ENCODE data around the gene HEMGN. TPM values are rescaled to one million over a fixed set of nuclear protein-coding genes. Genes with fewer than 3 reads are reported as not detected.

HEMGN gene
- total and polyA plus RNA-seq, 2 experiments from 2014 or later = not detected

DNA sequence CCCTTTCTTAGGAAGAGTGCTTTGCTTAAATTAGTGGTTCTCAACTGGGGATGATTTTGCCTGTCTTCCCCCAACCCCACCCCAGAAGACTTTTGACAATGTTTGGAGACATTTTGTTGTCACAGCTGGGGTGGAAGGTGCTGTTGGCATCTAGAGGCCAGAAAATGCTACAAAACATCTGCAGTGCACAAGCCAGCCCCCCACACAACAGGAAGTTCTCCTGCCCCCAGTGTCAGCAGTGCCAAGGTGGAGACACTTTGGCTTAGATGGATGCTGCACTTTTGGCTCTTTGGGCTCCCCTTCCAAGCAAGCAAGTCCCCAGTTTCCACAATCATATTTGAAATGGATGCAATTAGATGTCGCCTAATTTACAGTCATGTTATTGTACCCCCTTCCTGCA is 2.7 kb downstream of the HEMGN start:
- Histone ChIP-seq H3K4me3 (no peak overlapping the region), H3K27me3 (peaks cover 99% of the 10 kb centered on the region), H3K9me3 (ENCODE audit: low read depth) (no peaks in the 10 kb centered on the region), H3K27ac (no peak overlapping the region), H3K4me1 (ENCODE audit: low read depth) (no peaks in the 10 kb centered on the region), H3K36me3 (no peaks in the 10 kb centered on the region)
- TF ChIP-seq, protein P1, sequence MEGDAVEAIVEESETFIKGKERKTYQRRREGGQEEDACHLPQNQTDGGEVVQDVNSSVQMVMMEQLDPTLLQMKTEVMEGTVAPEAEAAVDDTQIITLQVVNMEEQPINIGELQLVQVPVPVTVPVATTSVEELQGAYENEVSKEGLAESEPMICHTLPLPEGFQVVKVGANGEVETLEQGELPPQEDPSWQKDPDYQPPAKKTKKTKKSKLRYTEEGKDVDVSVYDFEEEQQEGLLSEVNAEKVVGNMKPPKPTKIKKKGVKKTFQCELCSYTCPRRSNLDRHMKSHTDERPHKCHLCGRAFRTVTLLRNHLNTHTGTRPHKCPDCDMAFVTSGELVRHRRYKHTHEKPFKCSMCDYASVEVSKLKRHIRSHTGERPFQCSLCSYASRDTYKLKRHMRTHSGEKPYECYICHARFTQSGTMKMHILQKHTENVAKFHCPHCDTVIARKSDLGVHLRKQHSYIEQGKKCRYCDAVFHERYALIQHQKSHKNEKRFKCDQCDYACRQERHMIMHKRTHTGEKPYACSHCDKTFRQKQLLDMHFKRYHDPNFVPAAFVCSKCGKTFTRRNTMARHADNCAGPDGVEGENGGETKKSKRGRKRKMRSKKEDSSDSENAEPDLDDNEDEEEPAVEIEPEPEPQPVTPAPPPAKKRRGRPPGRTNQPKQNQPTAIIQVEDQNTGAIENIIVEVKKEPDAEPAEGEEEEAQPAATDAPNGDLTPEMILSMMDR (IDR thresholded peaks at IDR 0.05; ENCODE audit: low read depth, low read length) = no peak
- DNase-seq (ENCODE audit: low read depth in 1 of 2, low spot score in 1 of 2) = no peak

DNA sequence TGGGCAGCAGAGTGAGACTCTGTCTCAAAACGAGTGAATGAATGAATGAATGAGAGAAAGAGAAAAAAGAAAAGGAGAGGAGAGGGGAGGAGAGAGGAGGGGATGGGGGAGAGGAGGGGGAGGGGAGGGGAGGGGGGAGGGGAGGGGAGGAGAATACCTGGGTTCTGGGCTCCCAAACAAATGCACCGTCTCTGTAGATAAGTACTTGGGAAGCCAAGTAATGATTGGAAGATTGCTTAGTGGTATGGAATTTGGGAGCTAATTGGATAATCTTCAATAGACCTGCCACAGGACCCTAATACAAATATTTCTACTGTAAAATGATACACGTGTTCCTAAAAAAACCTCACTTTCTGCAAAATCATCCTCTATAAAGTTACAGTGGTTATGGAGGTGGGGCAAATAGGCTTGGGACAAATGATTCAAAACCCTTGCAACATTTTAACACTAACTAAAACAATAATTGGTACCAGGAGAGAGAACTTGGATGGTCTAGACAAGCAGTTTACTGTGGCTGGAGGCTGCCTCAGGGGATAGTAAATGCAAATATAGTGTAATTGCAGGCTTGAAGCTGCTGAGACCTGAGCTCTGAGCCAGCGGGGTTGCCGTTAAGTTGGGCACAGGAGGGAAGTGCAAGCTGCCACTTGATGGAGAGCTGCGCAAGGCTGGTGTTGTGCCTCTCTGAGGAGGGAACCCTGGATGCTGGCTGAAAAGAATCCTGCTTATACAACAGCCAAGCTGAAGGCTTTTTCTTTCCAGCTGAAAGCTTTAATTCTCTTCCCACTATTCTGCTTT is 3.5 kb downstream of the HEMGN start:
- peaks cover 99% of the 10 kb centered on the region for H3K27me3 ChIP-seq
- H3K36me3 ChIP-seq = no peaks in the 10 kb centered on the region
- H3K9me3 ChIP-seq (ENCODE audit: low read depth) = no peaks in the 10 kb centered on the region
- no peak overlapping the region for H3K27ac ChIP-seq
- no peaks in the 10 kb centered on the region for H3K4me1 ChIP-seq (ENCODE audit: low read depth)
- H3K4me3 ChIP-seq = no peak overlapping the region
- no peak for DNase-seq (ENCODE audit: low read depth in 1 of 2, low spot score in 1 of 2)
- TF ChIP-seq, protein P1 (IDR thresholded peaks at IDR 0.05; ENCODE audit: low read depth, low read length) = no peak

- Histone ChIP-seq H3K36me3 (no peaks in the 10 kb centered on the region), H3K27ac (no peak overlapping the region), H3K27me3 (peaks cover 99% of the 10 kb centered on the region), H3K4me3 (no peak overlapping the region), H3K4me1 (ENCODE audit: low read depth) (no peaks in the 10 kb centered on the region), H3K9me3 (ENCODE audit: low read depth) (no peaks in the 10 kb centered on the region)
- TF ChIP-seq, protein P1 (IDR thresholded peaks at IDR 0.05; ENCODE audit: low read depth, low read length) = no peak
- DNase-seq (ENCODE audit: low read depth in 1 of 2, low spot score in 1 of 2) = no peak
Measured at GRCh38 chr9:97933297-97933998, 4.5 kb downstream of the HEMGN start.

DNA sequence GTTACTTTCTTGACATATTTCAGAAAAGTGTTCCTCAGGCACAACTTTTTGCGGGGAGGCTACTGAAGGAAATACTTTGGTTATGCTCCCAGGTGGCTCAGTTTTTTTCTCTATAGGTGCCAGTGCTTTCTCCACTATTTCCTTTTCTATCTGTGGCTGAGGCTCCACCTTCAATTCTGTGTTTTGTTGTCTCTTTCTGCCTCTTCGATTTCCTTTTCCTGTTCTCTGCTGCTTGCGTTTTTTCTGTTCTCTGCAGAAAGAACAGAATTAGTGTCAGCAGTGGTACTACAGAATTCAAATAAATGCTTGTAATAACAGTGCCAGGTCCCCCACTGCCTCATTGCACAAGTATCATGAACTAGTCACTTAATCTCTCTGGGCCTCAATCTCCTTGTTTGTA is 7.0 kb downstream of the HEMGN start:
- no peak for DNase-seq (ENCODE audit: low read depth in 1 of 2, low spot score in 1 of 2)
- TF ChIP-seq, protein P1 (IDR thresholded peaks at IDR 0.05; ENCODE audit: low read depth, low read length) = no peak
- Histone ChIP-seq H3K9me3 (ENCODE audit: low read depth) (no peaks in the 10 kb centered on the region), H3K36me3 (no peaks in the 10 kb centered on the region), H3K4me3 (no peak overlapping the region), H3K27me3 (peaks cover 96% of the 10 kb centered on the region), H3K4me1 (ENCODE audit: low read depth) (no peaks in the 10 kb centered on the region), H3K27ac (no peak overlapping the region)

DNA sequence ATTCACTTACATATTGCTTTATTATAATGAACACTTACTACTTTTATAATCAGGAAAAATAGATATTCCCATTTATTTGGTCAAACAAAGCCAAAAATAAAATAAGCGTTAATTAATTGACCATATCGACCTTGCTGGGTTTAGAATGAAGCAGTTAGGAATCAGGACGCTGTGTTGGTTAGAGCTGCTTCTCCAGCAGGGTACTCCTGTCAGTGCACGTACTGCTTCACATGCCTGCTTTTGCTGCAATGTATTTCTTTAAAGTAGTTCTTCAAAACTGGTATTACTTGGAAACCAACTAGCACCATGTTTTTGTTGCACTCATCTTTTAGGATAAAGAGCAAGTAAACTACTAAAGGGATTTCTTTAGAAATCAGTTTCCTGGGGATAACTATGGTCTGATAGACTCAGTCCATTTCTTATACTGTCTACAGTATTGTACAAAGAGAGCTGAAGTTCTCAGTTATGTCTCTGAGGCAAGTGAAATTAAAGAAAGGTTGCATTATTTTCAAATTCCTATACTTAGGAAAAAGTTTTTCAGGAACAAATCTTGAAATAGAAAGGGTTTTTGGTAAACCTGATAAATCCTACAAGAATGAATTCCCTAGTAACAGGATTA is 8.9 kb downstream of the HEMGN start:
- H3K4me1 ChIP-seq (ENCODE audit: low read depth) = no peaks in the 10 kb centered on the region
- no peaks in the 10 kb centered on the region for H3K36me3 ChIP-seq
- H3K27ac ChIP-seq = no peak overlapping the region
- no peak for DNase-seq (ENCODE audit: low read depth in 1 of 2, low spot score in 1 of 2)
- peaks cover 94% of the 10 kb centered on the region for H3K27me3 ChIP-seq
- H3K9me3 ChIP-seq (ENCODE audit: low read depth) = no peaks in the 10 kb centered on the region
- no peak overlapping the region for H3K4me3 ChIP-seq
- TF ChIP-seq, protein P1 (IDR thresholded peaks at IDR 0.05; ENCODE audit: low read depth, low read length) = no peak

Data from cardiac muscle cell (in vitro differentiated cells and primary cell).